SH-SY5Y (cell line): ENCODE results near the gene OR7C2.

Experiments
- GATA2 ChIP-seq: IDR thresholded peaks from 2 replicates; pipeline ENCODE4 v1.6.1; 2011; ENCODE audit warnings: mild to moderate bottlenecking, low read depth, low read length
- GATA3 ChIP-seq: IDR thresholded peaks from 2 replicates; pipeline ENCODE4 v1.6.1; 2011; ENCODE audit warnings: low read depth, mild to moderate bottlenecking, low read length, moderate library complexity

DNA sequence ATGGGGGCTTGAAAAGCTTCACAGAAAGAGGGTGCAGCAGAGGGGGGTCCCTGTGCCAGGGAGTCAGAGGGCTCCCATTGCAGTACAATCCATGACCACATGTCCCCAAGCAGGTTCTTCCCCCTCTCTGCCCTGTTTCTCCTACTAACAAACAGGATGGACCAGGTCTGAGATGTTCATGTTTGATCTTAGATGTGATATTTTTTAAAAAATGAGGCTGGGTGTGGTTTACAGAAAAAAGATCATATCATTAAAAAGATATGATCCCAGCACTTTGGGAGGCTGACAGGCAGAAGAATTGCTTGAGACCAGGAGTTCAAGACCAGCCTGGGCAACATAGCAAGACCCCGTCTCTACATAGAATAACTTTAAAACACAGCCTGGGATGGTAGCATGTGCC, 9.1 kb downstream of the OR7C2 start:
- TF ChIP-seq GATA3 (no peak), GATA2 (no peak)
